Colonic mucosa (tissue), 4 donors: ENCODE results near the gene STK32C. TPM values are rescaled to one million over a fixed set of nuclear protein-coding genes. Genes with fewer than 3 reads are reported as not detected.

Experiments
- DNase-seq: peaks from one replicate; pipeline ENCODE4 v3.0.0-alpha.2; 2020
- H3K27ac ChIP-seq: fragments of 200-600 bp; one replicate; pipeline ENCODE4 v1.8.0; 2021
- H3K27me3 ChIP-seq: fragments of 200-600 bp; one replicate; pipeline ENCODE4 v1.8.0; 2021
- H3K36me3 ChIP-seq: fragments of 200-600 bp; one replicate; pipeline ENCODE4 v1.8.0; 2021
- H3K4me1 ChIP-seq: fragments of 200-600 bp; one replicate; pipeline ENCODE4 v1.8.0; 2021; ENCODE audit warnings: mild to moderate bottlenecking
- H3K4me3 ChIP-seq: fragments of 200-600 bp; one replicate; pipeline ENCODE4 v1.8.0; 2021
- H3K9ac ChIP-seq, 2 donors: one replicate each; pipeline ENCODE4 v1.7.0; 2013; ENCODE audit warnings: control low read depth in 2 of 2, low read depth in 2 of 2, low read length in 2 of 2
- H3K9me3 ChIP-seq: fragments of 200-600 bp; one replicate; pipeline ENCODE4 v1.8.0; 2021
- CTCF ChIP-seq: fragments of 200-600 bp; IDR thresholded peaks from one replicate; pipeline ENCODE4 v1.8.0; 2022; ENCODE audit warnings: antibody characterized with exemption, mild to moderate bottlenecking
- intact Hi-C: fragments of 100-400 bp; cut with DNase I; formaldehyde crosslinking; loops from one replicate; pipeline ENCODE4 v1.14.1; 2022
- total RNA-seq, 2 donors: library from RNA; stranded (reverse); fragmentation: NEBNext Ultra II Directional in 1 of 2; extraction: Animal tissue kit (Norgen Biotek cat#: 25700) in 1 of 2; gene quantifications; one replicate each; pipeline ENCODE4 v1.2.1, GENCODE V29; 2021
- donor health status: healthy.
- donor health status: DM: no; HTN: no; CAD: no.
- donor health status: DM: no; HTN: no; CAD: no.

Gene STK32C
- total RNA-seq, 2 donors from 2014 or later = 9.2 to 14.5 TPM

- no peak overlapping the region for H3K27ac ChIP-seq
- no peak for DNase-seq
- H3K27me3 ChIP-seq = no peaks in the 10 kb centered on the region
- TF ChIP-seq CTCF = no peak
- H3K9ac ChIP-seq = no peak overlapping the region
- H3K4me3 ChIP-seq = no peak overlapping the region
- H3K9me3 ChIP-seq = no peaks in the 10 kb centered on the region
- no peaks in the 10 kb centered on the region for H3K4me1 ChIP-seq
- intact Hi-C loops = no loop called here
- H3K36me3 ChIP-seq = no peaks in the 10 kb centered on the region
Observed at GRCh38 chr10:132283604-132284382, 24.0 kb downstream of the STK32C start.

- no peak for TF ChIP-seq CTCF
- H3K27ac ChIP-seq = no peak overlapping the region
- no peak for DNase-seq
Observed at GRCh38 chr10:132282667-132283603, 24.8 kb downstream of the STK32C start.

GRCh38 chr10:132281915-132282666 lies 25.7 kb downstream of the STK32C start:
- no peaks in the 10 kb centered on the region for H3K9me3 ChIP-seq
- H3K27ac ChIP-seq = no peak overlapping the region
- no peaks in the 10 kb centered on the region for H3K4me1 ChIP-seq
- no peaks in the 10 kb centered on the region for H3K36me3 ChIP-seq
- no peak for TF ChIP-seq CTCF
- no peak overlapping the region for H3K9ac ChIP-seq
- intact Hi-C loops = no loop called here
- no peaks in the 10 kb centered on the region for H3K27me3 ChIP-seq
- no peak for DNase-seq
- no peak overlapping the region for H3K4me3 ChIP-seq

More at GRCh38 chr10:132282667-132283603, 24.8 kb downstream of the STK32C start:
- H3K36me3 ChIP-seq = no peaks in the 10 kb centered on the region
- H3K9ac ChIP-seq = no peak overlapping the region
- H3K27me3 ChIP-seq = no peaks in the 10 kb centered on the region
- intact Hi-C loops = no loop called here
- no peaks in the 10 kb centered on the region for H3K4me1 ChIP-seq
- no peak overlapping the region for H3K4me3 ChIP-seq
- no peaks in the 10 kb centered on the region for H3K9me3 ChIP-seq

- Histone ChIP-seq H3K9ac (no peak overlapping the region), H3K4me1 (no peaks in the 10 kb centered on the region), H3K27ac (no peak overlapping the region), H3K9me3 (no peaks in the 10 kb centered on the region), H3K4me3 (no peak overlapping the region), H3K27me3 (no peaks in the 10 kb centered on the region), H3K36me3 (no peaks in the 10 kb centered on the region)
- TF ChIP-seq CTCF = no peak
- no peak for DNase-seq
- intact Hi-C loops = no loop called here
Observed at GRCh38 chr10:132280646-132281074, 27.1 kb downstream of the STK32C start.
